ENCODE data around the gene DENND11. TPM values are rescaled to one million over a fixed set of nuclear protein-coding genes. Genes with fewer than 3 reads are reported as not detected.

The DENND11 gene
- total and polyA plus RNA-seq, 10 of the 15 experiments (the other 5 are each of a cell fraction or from before 2014, with no cell fraction given) = 2.7 to 47.0 (median 26.6) TPM

DNA sequence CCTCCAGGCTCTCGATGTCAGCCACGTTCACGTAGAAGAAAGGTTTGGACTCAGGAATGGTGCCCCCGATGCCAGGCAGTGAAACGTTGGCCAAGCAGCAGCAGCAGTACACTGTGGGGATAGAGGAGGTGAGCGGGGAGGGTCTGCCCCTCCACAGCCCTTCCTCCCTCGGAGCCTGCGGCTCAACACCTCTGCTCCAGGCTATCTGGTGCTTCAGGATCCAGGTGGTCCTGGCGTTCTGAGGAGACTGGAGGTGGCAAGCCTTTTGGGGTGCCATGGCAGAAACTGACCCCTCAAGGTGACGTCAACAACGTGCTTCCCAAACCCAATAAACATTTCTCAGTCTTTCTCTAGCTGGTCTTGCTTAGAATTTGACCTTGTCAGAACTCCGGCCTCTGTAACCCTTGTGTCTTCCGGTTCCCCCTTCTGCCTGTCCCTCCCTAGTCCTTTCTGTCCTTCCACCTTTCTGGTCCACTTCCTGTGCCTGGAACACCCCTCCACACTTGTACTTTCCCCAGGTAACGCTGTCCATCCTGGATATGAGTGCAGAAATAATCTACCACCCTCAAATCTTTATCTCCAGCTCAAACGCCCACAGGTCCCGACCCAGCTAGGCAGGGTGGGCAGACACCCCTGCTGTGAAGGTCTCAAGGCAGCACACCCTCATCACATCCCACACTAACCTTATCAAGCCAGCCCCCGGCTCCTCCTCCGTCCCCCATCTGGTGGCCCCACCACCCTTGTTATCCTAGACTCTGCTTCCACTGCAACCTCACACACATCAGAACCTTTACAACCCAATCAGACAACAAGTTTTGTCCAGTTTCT is 36.5 kb downstream of the DENND11 start:
- Histone ChIP-seq H3K27ac (ENCODE audit: control insufficient read depth, insufficient read depth) (no peak overlapping the region), H3K4me3 (no peak overlapping the region), H3K27me3 (replicated peaks in 1 of 2; ENCODE audit: control insufficient read depth in 2 of 2, insufficient read depth in 2 of 2, low read length in 1 of 2) (no peaks in the 10 kb centered on the region), H3K4me2 (ENCODE audit: control insufficient read depth, insufficient read depth) (no peak overlapping the region), H4K20me1 (ENCODE audit: control insufficient read depth, insufficient read depth) (no peaks in the 10 kb centered on the region), H2AFZ (ENCODE audit: control insufficient read depth, low read depth, low read length) (no peak overlapping the region), H3K9me3 (replicated peaks; ENCODE audit: control insufficient read depth, insufficient read depth, low read length) (no peaks in the 10 kb centered on the region), H3K9ac (ENCODE audit: control insufficient read depth, insufficient read depth, low read length) (no peak overlapping the region), H3K36me3 (ENCODE audit: control insufficient read depth in 2 of 2, insufficient read depth in 2 of 2, low read length in 1 of 2) (peaks cover 7 to 20% of the 10 kb centered on the region in 2 experiments), H3K4me1 (ENCODE audit: control insufficient read depth, insufficient read depth, low read length) (peaks cover 6% of the 10 kb centered on the region), H3K79me2 (ENCODE audit: control insufficient read depth, insufficient read depth, low read length) (no peaks in the 10 kb centered on the region)
- intact Hi-C loops (cut with micrococcal nuclease; ENCODE audit: unreplicated experiment) = no loop called here
- in situ Hi-C loops (cut with MboI) = no loop called here
- TF ChIP-seq ETV6 (conservative IDR thresholded peaks at IDR 0.05 in 1 of 2, IDR thresholded peaks at IDR 0.05 in 1 of 2; ENCODE audit: borderline replicate concordance in 1 of 2, low read depth in 1 of 2) (no peak), RAD21 (IDR thresholded peaks at IDR 0.05; ENCODE audit: insufficient read depth, low read depth, low read length) (no peak), HCFC1 (IDR thresholded peaks at IDR 0.05; ENCODE audit: low read length) (no peak), RUNX3 (IDR thresholded peaks at IDR 0.05; ENCODE audit: low read length) (no peak), ZNF274 (IDR thresholded peaks at IDR 0.05; ENCODE audit: insufficient read depth, insufficient read length) (no peak), BHLHE40 (IDR thresholded peaks at IDR 0.05; ENCODE audit: borderline replicate concordance in 1 of 2, low read depth in 2 of 2, low read length in 1 of 2) (no peak), BACH1 (IDR thresholded peaks at IDR 0.05; ENCODE audit: borderline replicate concordance) (no peak), IRF5 (IDR thresholded peaks at IDR 0.05; ENCODE audit: borderline replicate concordance) (no peak)
- TF ChIP-seq, protein P1, sequence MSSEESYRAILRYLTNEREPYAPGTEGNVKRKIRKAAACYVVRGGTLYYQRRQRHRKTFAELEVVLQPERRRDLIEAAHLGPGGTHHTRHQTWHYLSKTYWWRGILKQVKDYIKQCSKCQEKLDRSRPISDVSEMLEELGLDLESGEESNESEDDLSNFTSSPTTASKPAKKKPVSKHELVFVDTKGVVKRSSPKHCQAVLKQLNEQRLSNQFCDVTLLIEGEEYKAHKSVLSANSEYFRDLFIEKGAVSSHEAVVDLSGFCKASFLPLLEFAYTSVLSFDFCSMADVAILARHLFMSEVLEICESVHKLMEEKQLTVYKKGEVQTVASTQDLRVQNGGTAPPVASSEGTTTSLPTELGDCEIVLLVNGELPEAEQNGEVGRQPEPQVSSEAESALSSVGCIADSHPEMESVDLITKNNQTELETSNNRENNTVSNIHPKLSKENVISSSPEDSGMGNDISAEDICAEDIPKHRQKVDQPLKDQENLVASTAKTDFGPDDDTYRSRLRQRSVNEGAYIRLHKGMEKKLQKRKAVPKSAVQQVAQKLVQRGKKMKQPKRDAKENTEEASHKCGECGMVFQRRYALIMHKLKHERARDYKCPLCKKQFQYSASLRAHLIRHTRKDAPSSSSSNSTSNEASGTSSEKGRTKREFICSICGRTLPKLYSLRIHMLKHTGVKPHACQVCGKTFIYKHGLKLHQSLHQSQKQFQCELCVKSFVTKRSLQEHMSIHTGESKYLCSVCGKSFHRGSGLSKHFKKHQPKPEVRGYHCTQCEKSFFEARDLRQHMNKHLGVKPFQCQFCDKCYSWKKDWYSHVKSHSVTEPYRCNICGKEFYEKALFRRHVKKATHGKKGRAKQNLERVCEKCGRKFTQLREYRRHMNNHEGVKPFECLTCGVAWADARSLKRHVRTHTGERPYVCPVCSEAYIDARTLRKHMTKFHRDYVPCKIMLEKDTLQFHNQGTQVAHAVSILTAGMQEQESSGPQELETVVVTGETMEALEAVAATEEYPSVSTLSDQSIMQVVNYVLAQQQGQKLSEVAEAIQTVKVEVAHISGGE (CRISPR knock-in tag; IDR thresholded peaks at IDR 0.05) = no peak
- TF ChIP-seq, protein P2, sequence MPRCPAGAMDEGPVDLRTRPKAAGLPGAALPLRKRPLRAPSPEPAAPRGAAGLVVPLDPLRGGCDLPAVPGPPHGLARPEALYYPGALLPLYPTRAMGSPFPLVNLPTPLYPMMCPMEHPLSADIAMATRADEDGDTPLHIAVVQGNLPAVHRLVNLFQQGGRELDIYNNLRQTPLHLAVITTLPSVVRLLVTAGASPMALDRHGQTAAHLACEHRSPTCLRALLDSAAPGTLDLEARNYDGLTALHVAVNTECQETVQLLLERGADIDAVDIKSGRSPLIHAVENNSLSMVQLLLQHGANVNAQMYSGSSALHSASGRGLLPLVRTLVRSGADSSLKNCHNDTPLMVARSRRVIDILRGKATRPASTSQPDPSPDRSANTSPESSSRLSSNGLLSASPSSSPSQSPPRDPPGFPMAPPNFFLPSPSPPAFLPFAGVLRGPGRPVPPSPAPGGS (IDR thresholded peaks at IDR 0.05; ENCODE audit: borderline replicate concordance, insufficient read depth, low read depth, low read length, poor library complexity, severe bottlenecking) = no peak
- BruUV-seq (replicated peaks) = no TSS peak
- FAIRE-seq = no peak
- no peak for DNase-seq (ENCODE audit: low read depth, low spot score)
- ChIA-PET CTCF (interaction anchor here (0.8 kb wide), 1 partner anchor 120 kb away, joined by 3 read pairs; no protein-coding TSS in a partner anchor), SMC1A (ENCODE audit: uncharacterized antibody, unreplicated experiment) (no interaction called here), RAD21 (ENCODE audit: unreplicated experiment) (no interaction called here), POLR2A (no interaction called here)
- no peak for ATAC-seq
- 89% methylated on average over 18 of the region's 18 CpGs for WGBS (ENCODE audit: insufficient coverage, insufficient replicate concordance, low lambda C conversion rate, missing lambda C conversion rate)
